ENCODE results near the gene TLE1. TPM values are rescaled to one million over a fixed set of nuclear protein-coding genes. Genes with fewer than 3 reads are reported as not detected.

Gene TLE1
- total and polyA plus RNA-seq, 9 of the 15 experiments (the other 6 are each of a cell fraction or from before 2014, with no cell fraction given) = 0.11 TPM; not detected in 8

DNA sequence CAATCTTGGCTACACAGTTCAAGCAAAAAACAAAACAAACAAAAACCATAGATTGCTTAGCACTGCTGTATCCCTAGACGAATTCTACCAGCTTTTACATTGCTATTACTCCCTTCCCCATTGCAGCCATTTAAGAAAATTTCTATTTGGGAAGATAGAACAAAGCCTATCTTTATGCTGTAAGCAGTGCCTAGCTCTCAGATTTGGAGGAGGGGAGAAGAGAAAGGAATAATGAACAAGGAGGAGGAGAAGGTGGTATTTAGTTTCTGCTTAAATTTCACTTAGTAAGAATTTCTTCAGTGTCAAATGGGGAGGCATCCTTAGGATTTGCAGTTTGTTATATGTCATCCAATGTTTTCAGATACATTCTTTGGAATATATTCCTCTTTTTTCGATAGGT is 16.2 kb upstream of the TLE1 start:
- FAIRE-seq (no peak), ATAC-seq (no peak)

More for the DNA sequence above, 16.2 kb upstream of the TLE1 start:
- H3K4me1 ChIP-seq (replicated peaks in 1 of 2; ENCODE audit: control insufficient read depth in 2 of 2, insufficient read depth in 2 of 2, low read length in 2 of 2) = no peaks in the 10 kb centered on the region
- no TSS peak for BruUV-seq (replicated peaks)
- H3K4me2 ChIP-seq (ENCODE audit: insufficient read depth, low read length) = no peak overlapping the region
- no peaks in the 10 kb centered on the region for H3K36me3 ChIP-seq (ENCODE audit: control insufficient read depth, insufficient read depth, low read length)
- intact Hi-C loops (cut with micrococcal nuclease) (no loop called here), in situ Hi-C loops (cut with MboI) (no loop called here)
- TF ChIP-seq HDAC8 (tag; IDR thresholded peaks at IDR 0.05) (no peak), ZNF830 (CRISPR knock-in tag; IDR thresholded peaks at IDR 0.05) (no peak), CBX3 (IDR thresholded peaks at IDR 0.05; ENCODE audit: borderline replicate concordance in 1 of 2, low read length in 2 of 2) (no peak), ZNF384 (IDR thresholded peaks at IDR 0.05; ENCODE audit: low read depth, low read length) (no peak), DNMT1 (IDR thresholded peaks at IDR 0.05) (no peak), NEUROD1 (IDR thresholded peaks at IDR 0.05; ENCODE audit: borderline replicate concordance, low read depth, low read length, partially characterized antibody) (no peak), ZNF740 (CRISPR knock-in tag; IDR thresholded peaks at IDR 0.05) (no peak), ZNF740 (tag; IDR thresholded peaks at IDR 0.05) (no peak), HMG20A (CRISPR knock-in tag; conservative IDR thresholded peaks at IDR 0.05) (no peak), ZNF174 (CRISPR knock-in tag; IDR thresholded peaks at IDR 0.05) (no peak)
- H3K9me1 ChIP-seq (ENCODE audit: control insufficient read depth, insufficient read depth, low read length) = no peaks in the 10 kb centered on the region
- no peak overlapping the region for H3K9ac ChIP-seq (ENCODE audit: insufficient read depth in 1 of 2, low read depth in 2 of 2, low read length in 2 of 2)
- POLR2A ChIA-PET = interaction anchor here (0.7 kb wide), 1 partner anchor 128 kb away, joined by 3 read pairs; no protein-coding TSS in a partner anchor
- DNase-seq (ENCODE audit: extremely low read depth in 1 of 4, low spot score in 3 of 4) = no peak
- H3K9me3 ChIP-seq (replicated peaks; ENCODE audit: control insufficient read depth, insufficient read depth, low read depth, low read length) = no peaks in the 10 kb centered on the region
- CTCF ChIA-PET (ENCODE audit: low intra/inter-chr PET ratio) = interaction anchor here (0.6 kb wide), 1 partner anchor 1252 kb away, joined by 3 read pairs; no protein-coding TSS in a partner anchor
- no peak overlapping the region for H3K4me3 ChIP-seq
- no peaks in the 10 kb centered on the region for H4K20me1 ChIP-seq (replicated peaks; ENCODE audit: control insufficient read depth, insufficient read depth, low read length)
- no peak overlapping the region for H2AFZ ChIP-seq (ENCODE audit: low read depth, low read length)
- 0% methylated on average over 2 of the region's 2 CpGs for WGBS (ENCODE audit: insufficient coverage, low coverage, missing lambda C conversion rate)
- no peaks in the 10 kb centered on the region for H3K79me2 ChIP-seq (ENCODE audit: control insufficient read depth, insufficient read depth, low read length)
- H3K27ac ChIP-seq (ENCODE audit: extremely low read depth, low read depth, low read length) = no peak overlapping the region
- no peaks in the 10 kb centered on the region for H3K27me3 ChIP-seq (ENCODE audit: control insufficient read depth in 2 of 2, insufficient read depth in 2 of 2, low read length in 2 of 2)
